ENCODE results near the gene WIZ. TPM values are rescaled to one million over a fixed set of nuclear protein-coding genes. Genes with fewer than 3 reads are reported as not detected.
"Not testable (repeated sequence)": the region's sequence is repeated elsewhere in the genome, so short reads cannot be mapped to it uniquely, and the experiment has no call there.

WIZ gene, protein sequence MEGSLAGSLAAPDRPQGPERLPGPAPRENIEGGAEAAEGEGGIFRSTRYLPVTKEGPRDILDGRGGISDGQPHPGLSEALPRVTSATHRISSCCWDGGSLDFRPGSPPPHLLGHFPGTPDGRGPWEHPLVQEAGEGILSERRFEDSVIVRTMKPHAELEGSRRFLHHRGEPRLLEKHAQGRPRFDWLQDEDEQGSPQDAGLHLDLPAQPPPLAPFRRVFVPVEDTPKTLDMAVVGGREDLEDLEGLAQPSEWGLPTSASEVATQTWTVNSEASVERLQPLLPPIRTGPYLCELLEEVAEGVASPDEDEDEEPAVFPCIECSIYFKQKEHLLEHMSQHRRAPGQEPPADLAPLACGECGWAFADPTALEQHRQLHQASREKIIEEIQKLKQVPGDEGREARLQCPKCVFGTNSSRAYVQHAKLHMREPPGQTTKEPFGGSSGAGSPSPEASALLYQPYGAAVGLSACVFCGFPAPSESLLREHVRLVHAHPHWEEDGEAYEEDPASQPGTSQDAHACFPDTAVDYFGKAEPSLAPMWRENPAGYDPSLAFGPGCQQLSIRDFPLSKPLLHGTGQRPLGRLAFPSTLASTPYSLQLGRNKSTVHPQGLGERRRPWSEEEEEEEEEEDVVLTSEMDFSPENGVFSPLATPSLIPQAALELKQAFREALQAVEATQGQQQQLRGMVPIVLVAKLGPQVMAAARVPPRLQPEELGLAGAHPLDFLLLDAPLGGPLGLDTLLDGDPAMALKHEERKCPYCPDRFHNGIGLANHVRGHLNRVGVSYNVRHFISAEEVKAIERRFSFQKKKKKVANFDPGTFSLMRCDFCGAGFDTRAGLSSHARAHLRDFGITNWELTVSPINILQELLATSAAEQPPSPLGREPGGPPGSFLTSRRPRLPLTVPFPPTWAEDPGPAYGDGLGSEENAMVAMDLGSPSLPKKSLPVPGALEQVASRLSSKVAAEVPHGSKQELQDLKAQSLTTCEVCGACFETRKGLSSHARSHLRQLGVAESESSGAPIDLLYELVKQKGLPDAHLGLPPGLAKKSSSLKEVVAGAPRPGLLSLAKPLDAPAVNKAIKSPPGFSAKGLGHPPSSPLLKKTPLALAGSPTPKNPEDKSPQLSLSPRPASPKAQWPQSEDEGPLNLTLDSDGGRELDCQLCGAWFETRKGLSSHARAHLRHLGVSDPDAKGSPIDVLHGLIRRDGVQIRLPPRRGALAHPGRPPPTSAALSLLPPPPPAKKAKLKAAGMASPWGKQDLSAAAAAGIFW (N-terminal part only)
- total RNA-seq: 12.7 TPM

DNA sequence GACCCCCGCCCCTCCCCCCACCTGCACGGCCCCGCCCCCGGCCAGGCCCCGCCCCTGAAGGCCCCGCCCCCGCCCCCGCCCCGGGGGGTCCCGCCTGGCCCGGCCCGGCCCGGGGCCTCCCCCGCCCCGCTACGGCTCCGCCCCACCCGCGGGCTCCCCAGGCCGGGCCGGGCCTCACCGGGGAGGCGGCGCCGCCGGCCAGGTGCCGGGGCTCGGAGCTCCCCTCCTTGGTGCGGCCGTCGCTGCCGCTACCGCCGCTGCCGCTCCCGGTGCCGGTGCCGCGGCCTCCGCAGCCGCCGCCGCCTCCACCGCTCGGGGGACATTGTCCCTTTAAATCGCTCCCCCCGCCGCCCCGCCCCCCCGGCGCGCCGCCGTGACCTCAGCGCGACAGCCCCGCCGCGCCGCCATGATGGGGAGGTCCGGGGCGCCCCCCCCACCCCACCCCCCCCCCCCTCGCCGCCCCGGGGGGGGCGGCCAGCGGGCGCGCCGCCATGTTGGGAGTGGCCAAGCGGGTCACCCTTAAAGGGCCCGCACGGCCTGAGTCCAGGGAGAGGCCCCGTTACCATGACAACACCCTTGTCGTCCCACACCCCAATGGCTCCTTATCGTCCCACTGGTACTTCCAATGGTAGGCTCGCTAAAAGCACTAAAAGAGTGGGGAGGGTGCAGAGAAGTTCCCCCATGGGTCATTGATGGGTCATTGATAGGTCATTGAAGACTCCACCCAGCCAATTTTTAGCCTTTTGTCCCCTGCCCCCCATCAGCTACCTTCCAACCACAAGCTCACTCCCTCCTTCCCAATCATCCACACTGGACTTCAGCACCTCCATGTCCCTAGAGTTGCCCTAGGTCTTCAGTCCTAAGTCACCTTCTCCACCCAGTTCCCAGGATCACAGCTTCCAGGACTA is at the start of gene WIZ:
Gene WIZ (minus strand): TSS at position 337 of the 908 bp plus-strand sequence. CDS start 1,649 bp downstream, outside the sequence.
- peak; percentile 73 to 85 (median 80) for DNase-seq (ENCODE audit: low read depth in 2 of 3, low spot score in 2 of 3)

DNA sequence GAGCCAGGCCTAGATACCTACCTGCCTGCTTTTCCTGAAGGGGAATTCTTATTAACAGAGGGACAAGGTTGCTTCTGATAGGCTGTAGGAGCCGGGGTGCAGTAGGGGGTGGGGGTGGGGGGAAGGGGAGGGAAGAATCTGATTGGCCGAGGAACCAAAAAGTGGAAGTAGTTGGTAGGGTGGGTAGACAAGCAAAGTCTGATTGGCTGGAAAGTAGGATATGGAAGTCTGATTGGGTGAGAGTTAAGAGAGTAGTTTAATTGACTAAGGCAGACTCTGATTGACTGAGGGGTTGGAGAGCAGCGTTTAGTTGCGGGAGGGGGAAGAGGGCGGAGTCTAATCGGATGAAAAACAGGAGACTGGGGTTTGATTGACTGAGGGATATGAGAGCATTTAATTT is 49.2 kb upstream of the WIZ start:
- peak in 1 of 3 donors; percentile 25 for DNase-seq (ENCODE audit: low read depth in 2 of 3, low spot score in 2 of 3)

DNA sequence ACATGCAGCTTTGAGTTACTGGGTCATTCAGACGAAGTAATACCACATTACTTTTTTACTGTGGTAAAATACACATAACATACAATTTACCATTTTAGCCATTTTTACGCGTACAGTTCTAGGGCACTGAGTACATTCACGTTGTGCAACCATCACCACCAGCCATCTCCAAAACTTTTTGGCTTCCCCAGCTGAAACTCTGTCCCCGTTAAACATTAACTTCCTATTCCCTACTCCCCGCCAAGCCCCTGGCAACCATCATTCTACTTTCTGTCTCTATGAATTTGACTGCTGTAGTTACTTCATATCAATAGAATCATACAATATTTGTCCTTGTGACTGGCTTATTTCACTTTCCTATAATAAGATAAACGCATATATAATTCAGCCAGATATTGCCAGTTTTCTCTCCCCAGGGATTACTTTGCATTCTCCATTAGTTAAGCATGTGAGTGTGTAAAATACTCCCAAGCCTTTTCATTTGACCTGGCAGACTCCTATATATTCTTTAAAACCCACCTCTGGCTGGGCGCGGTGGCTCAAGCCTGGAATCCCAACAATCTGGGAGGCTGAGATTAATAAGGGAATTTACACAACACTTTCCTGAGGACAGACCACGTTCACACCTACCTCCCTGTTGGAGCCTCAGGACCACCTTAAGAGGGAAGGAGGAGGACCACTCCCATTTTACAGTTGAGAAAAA is 48.6 kb upstream of the WIZ start:
- DNase-seq (ENCODE audit: low read depth in 2 of 3, low spot score in 2 of 3): no peak

DNA sequence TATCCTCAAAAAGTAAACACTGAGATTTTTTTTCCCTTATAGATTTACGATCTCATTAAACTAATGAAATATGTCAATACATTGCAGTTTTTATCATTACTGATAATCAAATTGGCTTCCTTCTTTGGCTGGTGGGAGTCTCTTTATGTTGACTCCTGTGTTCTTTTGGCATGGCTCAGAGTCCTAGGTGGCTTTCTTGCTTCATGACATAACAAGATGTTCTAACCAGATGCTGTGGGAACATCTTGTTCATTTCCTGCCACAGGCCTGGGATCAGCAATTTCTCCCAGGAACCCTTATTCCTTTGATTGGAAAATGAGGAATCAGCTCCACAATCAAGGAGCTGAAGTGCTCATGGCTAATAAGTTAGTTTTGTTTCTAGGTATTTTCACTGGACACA is 45.4 kb upstream of the WIZ start:
- no peak for DNase-seq (ENCODE audit: low read depth in 2 of 3, low spot score in 2 of 3)

DNA sequence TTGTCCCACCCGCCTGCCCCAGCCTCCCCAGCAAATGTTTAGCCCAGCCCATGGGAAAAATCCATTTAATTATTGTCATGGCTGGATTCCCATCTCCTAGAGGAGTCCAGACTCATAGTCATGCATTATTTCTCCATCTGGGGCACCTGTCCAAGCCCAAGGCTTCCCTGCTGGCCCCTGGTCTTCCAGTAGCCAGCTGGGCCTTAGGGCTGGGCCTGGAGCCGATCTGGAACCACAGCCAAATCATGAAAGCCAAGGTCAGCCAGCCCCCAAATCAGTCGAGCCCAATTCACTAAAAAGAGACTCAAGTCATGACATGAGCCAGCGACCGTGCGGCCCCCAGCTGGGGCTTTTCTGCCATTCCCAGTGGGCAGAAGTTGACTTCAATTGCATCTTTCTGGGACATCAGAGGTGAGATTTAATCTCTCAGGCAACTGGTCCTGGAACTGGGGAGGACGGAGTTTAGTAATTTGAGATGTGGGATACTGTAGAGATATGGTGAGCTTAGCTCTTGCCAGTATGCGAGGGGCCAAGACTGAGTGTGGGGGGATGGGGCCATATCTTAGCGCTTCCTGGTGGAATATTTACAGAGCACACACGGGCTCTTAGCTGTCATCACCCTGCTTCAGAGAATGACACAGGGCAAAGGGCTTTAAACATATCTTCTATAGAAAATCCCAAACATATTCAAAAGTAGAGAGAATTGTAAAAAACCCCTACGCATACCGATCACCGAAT is 38.9 kb upstream of the WIZ start:
- DNase-seq (ENCODE audit: low read depth in 2 of 3, low spot score in 2 of 3): no peak

DNA sequence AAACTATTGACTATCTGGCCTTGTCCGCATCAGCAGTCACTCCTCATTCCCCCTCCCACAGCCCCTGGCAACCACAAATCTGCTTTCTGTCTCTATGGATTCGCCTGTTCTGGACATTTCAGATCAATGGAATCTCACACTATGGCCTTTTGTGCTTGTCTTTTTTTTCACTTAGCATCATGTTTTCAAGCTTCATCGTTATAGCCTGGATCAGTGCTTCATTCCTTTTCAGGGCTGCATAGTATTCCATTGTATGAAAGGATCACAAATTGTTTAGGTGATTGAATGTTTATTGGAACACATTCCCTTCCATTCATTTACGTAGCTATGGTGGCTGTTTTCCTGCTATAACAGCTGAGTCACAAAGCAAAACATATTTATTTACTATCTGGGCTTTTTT is 37.3 kb upstream of the WIZ start:
- DNase-seq (ENCODE audit: low read depth in 2 of 3, low spot score in 2 of 3): no peak

DNA sequence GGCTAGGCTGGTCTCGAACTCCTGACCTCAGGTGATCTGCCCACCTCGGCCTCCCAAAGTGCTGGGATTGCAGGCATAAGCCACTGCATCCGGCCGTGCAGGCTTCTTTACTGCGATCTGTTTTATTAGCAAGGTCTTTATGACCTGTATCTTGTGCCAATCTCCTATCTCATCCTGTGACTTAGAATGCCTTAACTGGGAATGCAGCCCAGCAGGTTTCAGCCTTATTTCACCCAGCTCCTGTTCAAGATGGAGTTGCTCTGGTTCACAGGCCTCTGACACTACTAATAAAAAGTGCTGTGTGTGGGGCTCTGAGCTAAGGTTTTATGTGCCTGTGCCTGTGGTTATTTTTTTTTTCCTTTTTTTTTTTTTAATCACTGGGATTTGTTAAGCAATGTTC is 36.0 kb upstream of the WIZ start:
- not testable (repeated sequence) for DNase-seq (ENCODE audit: low read depth in 2 of 3, low spot score in 2 of 3)

DNA sequence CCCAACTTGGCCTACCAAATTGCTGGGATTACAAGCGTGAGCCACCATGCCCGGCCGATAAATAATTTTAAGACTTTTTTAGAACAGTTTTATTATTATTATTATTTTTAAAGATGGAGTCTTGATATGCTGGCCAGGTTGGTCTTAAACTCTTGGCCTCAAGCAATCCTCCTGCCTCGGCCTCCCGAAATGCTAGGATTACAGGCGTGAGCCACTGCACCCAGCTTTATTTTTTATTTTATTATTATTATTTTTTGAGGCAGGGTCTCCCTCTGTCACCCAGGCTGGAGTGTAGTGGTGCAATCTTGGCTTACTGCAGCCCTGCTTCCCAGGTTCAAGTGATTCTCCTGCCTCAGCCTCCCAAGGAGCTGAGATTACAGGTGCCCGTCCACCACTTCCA is 31.2 kb upstream of the WIZ start:
- not testable (repeated sequence) for DNase-seq (ENCODE audit: low read depth in 2 of 3, low spot score in 2 of 3)

DNA sequence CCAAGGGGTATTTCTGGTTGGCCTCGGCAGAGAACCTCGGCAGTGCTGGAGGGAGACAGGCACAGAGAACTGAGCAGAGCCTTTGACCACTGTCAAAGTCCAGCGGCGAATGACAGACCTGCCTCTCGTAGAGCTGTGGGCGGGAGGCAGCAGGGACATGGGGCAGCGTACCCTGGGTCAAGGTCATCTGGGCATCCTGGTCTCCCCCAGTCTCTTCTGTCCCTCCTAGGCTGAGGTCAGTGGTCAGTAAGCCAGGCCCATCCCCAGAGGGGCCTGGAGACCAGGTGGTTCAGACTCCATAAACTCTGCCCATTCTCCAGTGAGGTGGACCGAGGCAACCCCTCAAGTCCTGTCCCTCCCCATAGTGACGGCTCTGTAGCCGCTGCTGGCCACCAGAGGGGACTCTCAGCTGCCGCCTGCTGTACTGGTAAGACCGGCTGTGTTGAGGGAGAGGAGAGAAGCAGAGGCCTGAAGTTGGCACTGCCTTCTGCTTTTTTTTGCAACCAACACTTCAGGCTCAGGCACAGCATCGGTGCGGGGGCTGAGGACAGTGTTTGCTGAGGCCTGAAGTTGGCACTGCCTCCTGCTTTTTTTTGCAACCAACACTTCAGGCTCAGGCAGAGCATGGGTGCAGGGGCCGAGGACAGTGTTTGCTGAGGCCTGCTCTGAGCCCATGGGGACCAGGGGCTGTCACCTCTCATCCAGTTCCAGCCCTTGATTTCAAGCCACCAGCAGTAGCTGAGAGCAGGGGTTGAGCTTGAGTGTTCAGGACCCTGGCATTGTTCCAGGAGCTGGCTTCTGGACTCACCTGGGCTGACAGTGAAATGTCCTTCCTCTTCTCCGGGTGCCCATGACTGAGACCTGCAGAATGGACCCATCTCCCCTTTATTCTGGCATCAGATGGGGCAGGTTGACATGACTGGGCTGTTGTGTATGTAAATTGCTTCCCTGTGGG is 29.9 kb upstream of the WIZ start, which contains the start of gene PGLYRP2:
Gene PGLYRP2 (minus strand): TSS at position 111 of the 955 bp plus-strand sequence. CDS start 130 bp downstream, outside the sequence.
- DNase-seq (ENCODE audit: low read depth in 2 of 3, low spot score in 2 of 3): peak in 2 of 3 donors; percentile 71 to 85

DNA sequence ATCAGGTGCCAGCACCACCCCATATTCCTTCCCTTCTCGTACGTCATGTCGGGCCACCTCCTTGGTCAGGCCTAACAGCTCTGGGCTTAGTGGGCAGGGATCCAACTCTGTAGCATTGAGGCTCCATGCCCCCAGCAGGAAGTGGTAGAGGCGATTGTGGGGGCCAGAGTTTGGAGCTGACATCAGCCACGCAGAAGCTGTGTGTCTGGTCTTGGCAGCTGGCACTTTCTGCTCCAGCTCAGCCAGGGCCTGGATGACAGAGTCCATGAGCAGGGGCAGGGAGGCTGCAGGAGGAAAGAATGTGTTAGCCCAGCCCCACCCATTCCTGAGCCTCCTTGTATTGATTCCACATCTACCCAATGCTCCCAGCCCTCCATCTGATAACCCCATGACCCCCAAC is 26.6 kb upstream of the WIZ start:
- DNase-seq (ENCODE audit: low read depth in 2 of 3, low spot score in 2 of 3): peak in 1 of 3 donors; percentile 32

DNA sequence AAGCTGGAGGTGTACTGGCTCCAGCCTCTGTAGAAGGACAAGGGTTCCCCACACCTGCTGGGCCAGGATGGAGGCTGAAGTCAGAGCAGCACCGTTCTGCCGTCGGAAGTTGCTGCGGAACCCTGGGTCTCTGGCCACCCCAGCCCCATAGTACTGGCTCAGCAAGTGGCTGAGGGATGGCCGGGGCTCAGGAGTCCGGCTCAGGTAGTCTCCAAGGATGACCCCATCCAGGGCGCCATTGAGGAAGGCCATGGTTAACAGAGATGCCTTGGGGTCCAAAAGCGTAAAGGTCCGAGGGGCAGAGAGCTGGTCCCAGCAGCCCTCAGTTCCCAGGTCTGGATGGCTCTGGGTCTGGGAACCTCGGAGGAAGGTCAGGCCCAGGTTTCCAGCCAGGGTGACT is 25.9 kb upstream of the WIZ start:
- DNase-seq (ENCODE audit: low read depth in 2 of 3, low spot score in 2 of 3): no peak

DNA sequence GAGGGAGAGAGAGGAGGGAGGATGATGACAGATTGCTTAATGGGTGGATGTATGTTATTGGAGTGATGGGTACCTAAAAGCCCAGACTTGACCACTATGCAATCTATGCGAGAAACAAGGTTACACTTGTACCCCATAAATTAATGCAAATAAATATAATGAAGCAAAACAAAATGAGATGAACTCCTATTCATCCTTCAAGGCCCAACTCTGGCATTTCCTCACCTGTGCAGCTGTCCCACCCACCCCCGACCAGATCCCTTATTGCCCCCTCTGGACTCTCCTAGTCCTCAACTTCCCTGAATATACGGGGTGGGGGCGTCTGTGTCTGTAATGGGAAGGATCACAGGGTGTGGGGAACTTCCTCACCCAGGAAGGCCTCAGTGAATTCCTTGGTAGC is 25.4 kb upstream of the WIZ start:
- DNase-seq (ENCODE audit: low read depth in 2 of 3, low spot score in 2 of 3): no peak

DNA sequence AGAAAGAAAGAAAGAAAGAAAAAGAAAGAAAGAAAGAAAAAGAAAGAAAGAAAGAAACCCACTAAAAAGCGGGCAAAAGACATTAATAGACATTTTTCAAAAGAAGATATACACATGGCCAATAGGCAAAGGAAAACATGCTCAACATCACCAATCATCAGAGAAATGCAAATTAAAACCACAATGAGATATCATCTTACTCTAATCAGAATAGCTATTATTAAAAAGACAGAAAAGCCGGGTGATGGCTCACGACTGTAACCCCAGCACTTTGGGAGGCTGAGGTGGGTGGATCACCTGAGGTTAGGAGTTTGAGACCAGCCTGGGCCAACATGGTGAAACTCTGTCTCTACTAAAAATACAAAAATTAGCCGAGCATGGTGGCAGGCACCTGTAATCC is 24.1 kb upstream of the WIZ start:
- not testable (repeated sequence) for DNase-seq (ENCODE audit: low read depth in 2 of 3, low spot score in 2 of 3)

DNA sequence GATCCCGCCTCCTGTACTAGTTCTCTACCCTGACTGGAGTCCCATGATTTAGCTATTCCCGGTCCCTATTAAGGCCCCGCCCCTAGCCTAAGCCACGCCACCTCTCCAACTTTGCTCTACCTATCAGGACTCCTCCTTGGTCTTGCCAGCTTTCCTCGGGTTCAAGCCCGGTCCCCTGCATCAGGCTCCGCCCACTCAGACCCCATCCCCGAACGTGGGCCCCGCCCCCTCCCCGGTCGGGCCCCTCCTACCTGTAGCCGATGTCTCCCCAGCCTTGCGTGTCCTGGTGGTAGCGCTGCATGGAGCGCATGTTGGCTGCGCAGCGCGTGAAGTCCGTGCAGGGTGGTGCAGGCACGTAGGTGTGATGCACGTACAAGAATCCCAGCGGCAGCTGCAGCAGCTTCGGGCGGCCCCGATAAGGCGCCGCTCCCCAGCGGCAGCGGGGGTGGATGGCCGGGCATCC is 21.9 kb upstream of the WIZ start:
- DNase-seq (ENCODE audit: low read depth in 2 of 3, low spot score in 2 of 3): no peak

DNA sequence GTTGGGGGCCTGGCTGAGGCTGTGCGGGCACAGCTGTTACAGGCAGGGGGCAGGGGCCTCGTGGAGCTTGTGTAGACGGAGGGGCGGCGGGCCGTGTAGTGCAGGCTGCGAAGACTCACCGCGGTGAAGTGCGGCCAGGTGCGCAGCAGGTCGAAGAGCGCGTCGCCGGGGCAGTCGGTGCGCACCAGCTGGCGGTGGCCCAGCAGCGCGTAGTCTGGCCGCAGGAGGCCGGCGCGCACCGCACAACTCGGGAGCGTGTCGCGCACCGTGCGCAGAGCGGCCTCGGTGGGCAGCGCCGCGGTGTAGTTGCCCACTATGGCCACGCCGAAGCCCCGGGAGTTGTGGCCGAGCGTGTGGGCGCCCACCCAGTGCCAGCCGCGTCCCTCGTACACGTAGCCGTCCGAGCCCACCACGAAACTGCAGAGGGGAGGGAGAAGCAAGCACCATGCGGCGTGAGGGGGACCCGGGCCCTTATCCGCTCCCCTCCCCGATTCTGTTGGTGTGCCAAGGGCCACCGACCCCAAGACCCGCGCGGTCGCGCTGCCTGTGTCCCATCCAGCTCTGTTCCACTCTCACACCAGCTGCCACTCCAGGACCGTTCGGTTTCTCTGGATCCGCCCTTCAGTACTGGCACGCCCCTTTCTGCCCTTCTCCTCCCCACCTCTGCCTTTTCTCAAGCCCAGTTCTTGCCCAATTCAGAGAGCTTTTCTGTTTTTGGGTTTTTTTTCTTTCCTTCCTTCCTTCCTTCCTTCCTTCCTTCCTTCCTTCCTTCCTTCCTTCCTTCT is 19.9 kb upstream of the WIZ start:
- DNase-seq (ENCODE audit: low read depth in 2 of 3, low spot score in 2 of 3): peak in 2 of 3 donors; percentile 63 to 75
